HEK293T (cell line): ENCODE results near the gene RAVER2.

Experiments
- CTCF ChIA-PET: fragments of 350-600 bp; formaldehyde crosslinking; extraction: SDS; loops from one replicate; lab custom pipeline; 2021; ENCODE audit warnings: antibody characterized with exemption, inconsistent platforms; lab: Yijun Ruan, JAX
- POLR2A ChIA-PET: fragments of 350-600 bp; formaldehyde crosslinking; extraction: SDS; loops from one replicate; lab custom pipeline; 2020; ENCODE audit warnings: antibody characterized with exemption, inconsistent platforms; lab: Yijun Ruan, JAX
- DNase-seq: peaks from one replicate; pipeline ENCODE4 v3.0.0; 2012; ENCODE audit warnings: mixed read lengths; ENCODE audit errors: extremely low spot score
- ARNT ChIP-seq: fragments of 450-650 bp; IDR thresholded peaks from 2 replicates; pipeline ENCODE4 v1.6.1; 2017; ENCODE audit warnings: mild to moderate bottlenecking
- BHLHE40 ChIP-seq: fragments of 450-650 bp; IDR thresholded peaks from 2 replicates; pipeline ENCODE4 v1.6.1; 2016; ENCODE audit warnings: mild to moderate bottlenecking, moderate library complexity, borderline replicate concordance
- CTBP1 ChIP-seq: fragments of 450-650 bp; IDR thresholded peaks from 2 replicates; pipeline ENCODE4 v1.6.1; 2016; ENCODE audit warnings: borderline replicate concordance
- ELF4 ChIP-seq: fragments of 450-650 bp; IDR thresholded peaks from 2 replicates; pipeline ENCODE4 v1.6.1; 2017; ENCODE audit warnings: antibody characterized with exemption
- FOXA1 ChIP-seq: fragments of 450-650 bp; IDR thresholded peaks from 2 replicates; pipeline ENCODE4 v1.6.1; 2016; ENCODE audit warnings: mild to moderate bottlenecking
- FOXK2 ChIP-seq: fragments of 450-650 bp; IDR thresholded peaks from 2 replicates; pipeline ENCODE4 v1.6.1; 2016; ENCODE audit warnings: mild to moderate bottlenecking
- FOXM1 ChIP-seq: fragments of 450-650 bp; IDR thresholded peaks from 2 replicates; pipeline ENCODE4 v1.6.1; 2017; ENCODE audit warnings: mild to moderate bottlenecking, borderline replicate concordance
- HDGF ChIP-seq: fragments of 450-650 bp; IDR thresholded peaks from 2 replicates; pipeline ENCODE4 v1.6.1; 2017; ENCODE audit warnings: antibody characterized with exemption, borderline replicate concordance
- L3MBTL2 ChIP-seq: fragments of 450-650 bp; conservative IDR thresholded peaks from 2 replicates; pipeline ENCODE4 v1.6.1; 2016; ENCODE audit warnings: mild to moderate bottlenecking
- LEF1 ChIP-seq: fragments of 450-650 bp; IDR thresholded peaks from 2 replicates; pipeline ENCODE4 v1.6.1; 2017; ENCODE audit warnings: mild to moderate bottlenecking, borderline replicate concordance
- NFRKB ChIP-seq: fragments of 450-650 bp; IDR thresholded peaks from 2 replicates; pipeline ENCODE4 v1.6.1; 2016; ENCODE audit warnings: mild to moderate bottlenecking, moderate library complexity
- SP1 ChIP-seq: fragments of 450-650 bp; IDR thresholded peaks from 2 replicates; pipeline ENCODE4 v1.6.1; 2017
- SUZ12 ChIP-seq: fragments of 450-650 bp; IDR thresholded peaks from 2 replicates; pipeline ENCODE4 v1.6.1; 2016; ENCODE audit warnings: mild to moderate bottlenecking
- TARDBP ChIP-seq: fragments of 450-650 bp; IDR thresholded peaks from 2 replicates; pipeline ENCODE4 v1.6.1; 2016
- ZNF384 ChIP-seq: fragments of 450-650 bp; IDR thresholded peaks from 2 replicates; pipeline ENCODE4 v1.6.1; 2016
- TF ChIP-seq, protein P1 (sequence below): fragments of 450-650 bp; IDR thresholded peaks from 2 replicates; pipeline ENCODE4 v1.6.1; 2016

Gene RAVER2

DNA sequence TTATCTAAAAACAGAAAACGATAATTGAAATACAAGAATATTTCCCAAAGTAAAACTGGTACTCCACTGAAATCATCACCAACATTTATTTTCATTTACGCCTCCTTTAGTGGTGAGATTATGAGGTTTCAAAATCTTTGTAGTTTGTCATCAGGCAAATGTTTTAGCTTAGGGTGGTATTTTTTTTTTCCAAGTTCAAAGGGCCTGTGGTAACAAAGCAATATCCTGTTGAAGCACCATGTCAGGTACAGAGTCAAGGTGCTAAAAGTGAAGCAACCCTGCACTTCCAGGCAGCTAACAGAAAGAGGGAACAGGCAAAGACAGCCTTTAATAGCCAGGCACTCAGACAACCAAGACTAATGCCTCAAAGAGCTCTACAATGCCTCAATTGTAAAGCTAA is 132.3 kb downstream of the RAVER2 start:
- CTCF ChIA-PET = interaction anchor here (1.0 to 1.2 kb wide), 2 partner anchors 9 to 16 kb away, joined by 3 to 4 read pairs; no protein-coding TSS in a partner anchor
- DNase-seq = no peak
- POLR2A ChIA-PET = no interaction called here
- TF ChIP-seq BHLHE40 = no peak
- TF ChIP-seq LEF1 = no peak
- TF ChIP-seq FOXK2 = no peak
- no peak for TF ChIP-seq ARNT
- TF ChIP-seq ELF4 = no peak
- no peak for TF ChIP-seq FOXA1
- no peak for TF ChIP-seq NFRKB
- no peak for TF ChIP-seq ZNF384
- no peak for TF ChIP-seq L3MBTL2
- TF ChIP-seq SUZ12 = no peak
- no peak for TF ChIP-seq SP1
- no peak for TF ChIP-seq FOXM1

- ChIA-PET POLR2A (no interaction called here), CTCF (interaction anchor here (1.0 to 1.2 kb wide), 2 partner anchors 10 to 16 kb away, joined by 3 to 4 read pairs; no protein-coding TSS in a partner anchor)
- DNase-seq = no peak
- TF ChIP-seq TARDBP (no peak), SP1 (no peak), FOXK2 (no peak), SUZ12 (no peak), HDGF (no peak), FOXA1 (no peak), L3MBTL2 (no peak), ELF4 (no peak), ARNT (no peak), NFRKB (no peak), BHLHE40 (no peak), ZNF384 (no peak), FOXM1 (no peak)
- TF ChIP-seq, protein P1, sequence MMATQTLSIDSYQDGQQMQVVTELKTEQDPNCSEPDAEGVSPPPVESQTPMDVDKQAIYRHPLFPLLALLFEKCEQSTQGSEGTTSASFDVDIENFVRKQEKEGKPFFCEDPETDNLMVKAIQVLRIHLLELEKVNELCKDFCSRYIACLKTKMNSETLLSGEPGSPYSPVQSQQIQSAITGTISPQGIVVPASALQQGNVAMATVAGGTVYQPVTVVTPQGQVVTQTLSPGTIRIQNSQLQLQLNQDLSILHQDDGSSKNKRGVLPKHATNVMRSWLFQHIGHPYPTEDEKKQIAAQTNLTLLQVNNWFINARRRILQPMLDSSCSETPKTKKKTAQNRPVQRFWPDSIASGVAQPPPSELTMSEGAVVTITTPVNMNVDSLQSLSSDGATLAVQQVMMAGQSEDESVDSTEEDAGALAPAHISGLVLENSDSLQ = no peak
Measured at GRCh38 chr1:64877598-64877997, 132.7 kb downstream of the RAVER2 start.

GRCh38 chr1:64878090-64878489 is 133.2 kb downstream of the RAVER2 start:
- CTCF ChIA-PET = interaction anchor here (1.0 kb wide), 1 partner anchor 15 kb away, joined by 3 read pairs; no protein-coding TSS in a partner anchor
- no peak for TF ChIP-seq NFRKB
- no peak for TF ChIP-seq SUZ12
- no peak for TF ChIP-seq HDGF
- TF ChIP-seq, protein P1 = no peak
- POLR2A ChIA-PET = no interaction called here
- DNase-seq = no peak

DNA sequence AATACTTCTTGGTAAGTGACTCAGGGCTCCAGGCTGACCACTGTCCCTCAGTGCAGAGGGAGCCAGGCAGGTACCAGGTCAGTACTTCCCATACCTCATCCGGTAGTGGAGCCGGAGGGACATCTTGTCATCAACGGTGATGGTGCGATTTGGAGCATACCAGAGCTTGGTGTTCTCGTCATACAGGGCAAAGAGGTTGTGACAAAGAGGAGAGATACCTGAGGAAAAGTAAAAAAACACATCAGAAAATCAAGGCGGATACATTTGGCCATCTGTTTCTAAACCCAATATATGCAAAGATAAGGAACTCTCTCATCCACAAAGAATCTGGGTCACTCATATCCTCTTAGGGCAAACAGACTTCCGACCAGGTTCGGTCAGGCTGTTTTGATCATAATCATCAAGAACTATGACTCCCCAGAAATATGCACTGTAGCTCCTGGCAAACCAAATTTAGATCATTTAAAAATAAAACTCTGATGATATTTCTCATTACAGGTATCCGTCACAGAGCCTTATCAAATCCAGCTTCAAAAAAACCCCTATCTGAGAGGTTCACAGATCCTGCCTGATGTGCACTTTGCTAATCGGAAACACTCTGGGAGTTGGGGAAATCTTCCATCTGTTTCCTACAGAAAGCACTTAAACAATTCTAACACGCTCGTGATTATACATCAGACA is 134.2 kb downstream of the RAVER2 start:
- CTCF ChIA-PET = no interaction called here
- no peak for DNase-seq
- TF ChIP-seq FOXK2 (no peak), SUZ12 (no peak), FOXA1 (no peak), SP1 (no peak), ELF4 (no peak), ARNT (no peak), LEF1 (no peak), TARDBP (no peak), NFRKB (no peak), BHLHE40 (no peak), CTBP1 (no peak), FOXM1 (no peak), L3MBTL2 (no peak), HDGF (no peak), ZNF384 (no peak)
- TF ChIP-seq, protein P1 = no peak
- POLR2A ChIA-PET = no interaction called here

DNA sequence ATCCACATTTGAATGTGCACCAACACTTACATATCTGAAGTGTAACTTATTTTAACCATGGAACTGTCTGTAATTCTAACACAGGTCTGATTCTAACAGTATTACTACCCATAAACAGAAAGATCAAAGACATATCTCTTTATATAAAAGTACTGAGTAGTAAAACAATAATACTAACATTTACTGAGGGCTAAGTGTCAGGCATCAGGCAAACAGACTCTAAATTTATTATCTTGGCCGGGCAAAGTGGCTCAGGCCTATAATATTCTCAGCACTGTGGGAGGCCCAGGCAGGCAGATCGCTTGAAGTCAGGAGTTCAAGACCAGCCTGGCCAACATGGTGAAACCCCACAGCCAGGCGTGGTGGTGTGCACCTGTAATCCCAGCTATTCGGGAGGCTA is 135.6 kb downstream of the RAVER2 start:
- no peak for DNase-seq
- CTCF ChIA-PET = no interaction called here
- TF ChIP-seq FOXK2 = no peak
- no peak for TF ChIP-seq LEF1
- no peak for TF ChIP-seq ARNT
- TF ChIP-seq FOXM1 = no peak
- no peak for TF ChIP-seq NFRKB
- TF ChIP-seq ELF4 = no peak
- no peak for TF ChIP-seq ZNF384
- no peak for TF ChIP-seq CTBP1
- no peak for TF ChIP-seq SP1
- TF ChIP-seq L3MBTL2 = no peak
- no peak for TF ChIP-seq HDGF
- POLR2A ChIA-PET = no interaction called here

DNA sequence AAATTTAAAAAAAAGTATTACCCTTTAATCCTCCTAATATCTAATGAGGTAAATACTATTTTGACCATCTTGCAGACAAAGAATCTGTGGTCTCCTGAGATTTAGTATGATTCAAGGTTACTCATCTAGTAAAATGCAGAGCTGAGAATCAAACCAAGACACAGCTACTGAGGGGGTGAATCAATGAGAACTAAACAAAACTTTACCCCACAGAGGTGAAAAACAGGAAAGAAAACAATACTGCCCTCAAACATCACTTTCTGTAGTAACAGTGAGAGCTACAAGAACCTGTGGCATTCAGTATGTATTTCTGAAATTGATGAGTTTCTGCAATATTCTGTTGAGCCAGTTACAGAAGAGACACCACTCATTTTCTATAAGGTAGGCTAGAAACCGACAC is 136.4 kb downstream of the RAVER2 start:
- TF ChIP-seq FOXK2 (no peak), ELF4 (no peak), ZNF384 (no peak), SP1 (no peak), FOXA1 (no peak)
- TF ChIP-seq, protein P1 = no peak
- DNase-seq = no peak
- CTCF ChIA-PET = no interaction called here
- POLR2A ChIA-PET = no interaction called here
